GM19025 (cell line): Measurements from ENCODE around the gene ACTRT2.

Experiments
- ATAC-seq: cut with Tn5 transposase; IDR thresholded peaks from one replicate; pipeline ENCODE4 v1.9.1; 2021; ENCODE audit warnings: mild to moderate bottlenecking, low read depth, moderate library complexity; ENCODE audit not compliant: unreplicated experiment

ACTRT2 gene

DNA sequence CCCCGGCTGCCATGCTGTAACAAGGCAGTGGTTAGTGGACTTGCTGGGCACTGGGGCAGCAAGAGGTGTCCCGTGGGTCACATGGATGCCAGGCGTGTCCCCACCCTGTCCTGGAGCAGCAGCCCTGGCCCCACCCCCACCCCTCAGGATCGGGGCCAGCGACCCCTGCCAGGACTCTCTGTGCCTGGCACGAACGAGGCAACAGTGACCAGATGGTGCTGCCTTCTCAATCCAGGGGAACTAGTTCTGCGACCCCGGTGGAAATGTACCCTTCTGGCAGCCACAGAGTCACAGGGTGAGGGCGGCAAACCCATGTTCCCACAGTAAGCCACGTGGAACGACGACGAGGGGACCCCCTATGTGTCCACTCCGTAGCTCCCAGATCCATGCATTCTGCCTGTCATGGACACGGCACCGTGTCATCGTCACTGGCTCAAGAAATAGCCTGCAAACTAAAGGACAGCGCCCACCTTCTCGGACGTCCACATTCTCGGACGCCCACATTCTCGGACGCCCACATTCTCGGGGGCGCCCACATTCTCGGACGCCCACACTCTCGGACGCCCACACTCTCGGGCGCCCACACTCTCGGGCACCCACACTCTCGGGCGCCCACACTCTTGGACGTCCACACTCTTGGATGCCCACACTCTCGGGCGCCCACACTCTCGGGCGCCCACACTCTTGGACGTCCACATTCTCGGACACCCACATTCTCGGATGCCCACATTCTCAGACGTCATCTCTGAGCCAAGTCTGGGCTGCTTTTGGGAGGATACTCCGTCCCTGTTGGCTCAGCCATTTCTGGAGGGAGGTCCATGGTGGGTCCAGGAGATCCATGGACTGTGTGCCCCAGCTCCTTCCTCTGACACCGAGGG lies 19.6 kb upstream of the ACTRT2 start:
- no peak for ATAC-seq

GRCh38 chr1:3002349-3003038 lies 18.8 kb upstream of the ACTRT2 start:
- ATAC-seq, result no peak

- no peak for ATAC-seq
Measured at GRCh38 chr1:3003039-3003940, 18.0 kb upstream of the ACTRT2 start.

- no peak for ATAC-seq
Measured at GRCh38 chr1:3003941-3004270, 17.4 kb upstream of the ACTRT2 start.

DNA sequence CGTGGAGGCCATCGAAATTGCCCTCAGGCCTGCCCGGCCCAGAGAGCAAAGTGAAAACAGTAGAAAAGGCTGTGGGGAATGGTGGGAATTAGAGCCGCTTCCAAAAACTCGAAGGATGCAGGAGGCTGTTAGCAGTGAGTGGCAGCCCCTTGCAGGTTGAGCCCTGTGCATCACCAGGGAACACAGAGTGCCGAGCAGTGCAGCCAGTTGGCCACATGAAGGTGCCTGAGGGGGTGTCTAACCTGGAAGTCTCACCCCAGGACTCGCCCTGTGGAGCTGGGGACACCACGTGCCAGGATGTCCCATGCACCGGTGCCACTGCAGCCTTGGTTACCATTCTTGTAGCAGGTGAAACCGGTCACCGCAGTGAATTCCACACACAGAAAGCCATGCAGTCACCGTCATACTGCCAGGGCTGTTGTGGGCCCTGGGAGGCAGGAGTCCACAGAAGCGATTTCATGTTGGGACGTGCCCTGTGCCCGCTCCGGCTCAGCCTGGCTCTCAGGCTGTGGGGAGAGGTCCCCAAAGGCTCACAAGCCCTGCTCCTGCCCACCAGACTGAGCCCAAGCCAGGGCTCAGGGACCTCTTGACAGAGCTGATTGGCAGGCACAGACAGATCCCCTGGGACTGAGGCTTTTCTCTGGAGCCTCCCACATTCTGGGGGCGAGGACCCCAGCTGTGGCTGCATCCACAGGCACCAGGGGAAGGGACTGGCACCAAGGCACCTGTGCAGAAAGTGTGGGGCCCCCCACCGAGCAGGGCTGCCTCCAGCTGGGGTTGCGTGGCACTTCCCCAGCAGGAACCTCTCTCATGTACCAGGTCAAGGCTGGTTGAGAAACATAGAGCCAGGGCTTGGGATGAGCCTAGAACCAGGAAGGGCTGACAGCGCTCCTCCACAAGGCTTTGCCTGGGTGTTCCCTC lies 16.7 kb upstream of the ACTRT2 start:
- no peak for ATAC-seq

- no peak for ATAC-seq
Measured at GRCh38 chr1:3005771-3006170, 15.5 kb upstream of the ACTRT2 start.

DNA sequence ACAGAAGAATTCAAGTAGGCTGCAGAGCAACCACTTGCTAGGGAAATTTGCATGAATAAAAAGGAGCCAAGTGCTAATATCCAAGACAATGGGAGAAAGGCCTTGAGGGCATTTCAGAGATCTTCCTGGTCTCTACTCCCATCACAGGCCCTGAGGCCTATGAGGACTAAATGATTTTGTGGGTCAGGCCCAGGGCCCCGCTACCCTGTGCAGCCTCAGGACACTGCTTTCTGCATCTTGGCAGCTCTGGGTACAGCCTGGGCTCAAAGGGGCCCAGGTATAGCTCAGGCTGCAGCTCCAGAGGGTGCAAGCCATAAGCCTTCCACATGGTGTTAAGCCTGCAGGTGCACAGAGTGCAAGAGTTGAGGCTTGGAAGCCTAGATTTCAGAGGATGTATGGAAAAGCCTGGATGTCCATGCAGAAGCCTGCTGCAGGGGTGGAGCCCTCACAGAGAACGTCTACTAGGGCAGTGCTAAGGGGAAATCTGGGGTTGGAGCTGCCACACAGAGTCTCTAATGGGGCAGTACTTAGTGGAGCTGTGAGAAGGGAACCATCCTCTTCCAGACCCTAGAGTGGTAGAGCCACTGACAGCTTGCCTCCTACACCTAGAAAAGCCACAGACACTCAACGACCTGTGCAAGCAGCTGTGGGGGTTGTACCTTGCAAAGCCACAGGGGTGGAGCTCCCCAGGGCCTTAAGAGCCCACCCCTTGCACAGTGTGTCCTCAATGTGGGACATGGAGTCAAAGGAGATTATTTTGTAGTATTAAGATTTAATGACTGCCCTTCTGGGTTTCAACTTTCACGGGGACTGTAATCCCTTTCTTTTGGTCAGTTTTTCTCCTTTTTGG lies 13.7 kb upstream of the ACTRT2 start:
- no peak for ATAC-seq

DNA sequence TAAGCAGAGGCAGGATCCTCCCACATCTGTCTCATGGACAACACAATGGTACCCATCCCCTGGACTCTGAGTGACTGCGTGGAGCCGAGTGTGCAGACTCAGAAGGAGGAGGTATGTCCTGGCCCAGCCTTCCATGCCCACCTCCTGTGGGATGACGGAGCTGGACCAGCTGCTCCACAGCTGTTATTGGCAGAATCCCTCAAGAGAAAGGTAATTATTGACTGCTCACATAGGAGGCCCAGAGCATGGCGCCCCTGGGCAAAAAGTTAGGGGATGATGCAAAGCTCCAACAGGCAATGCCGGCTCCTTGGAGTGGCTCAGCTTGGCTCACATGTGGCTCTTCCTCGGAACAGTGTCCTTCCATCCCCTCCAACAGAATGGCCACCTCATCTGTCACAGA lies 12.2 kb upstream of the ACTRT2 start:
- no peak for ATAC-seq

- ATAC-seq, result no peak
Measured at GRCh38 chr1:3009556-3009955, 11.7 kb upstream of the ACTRT2 start.

GRCh38 chr1:3011127-3011526 lies 10.1 kb upstream of the ACTRT2 start:
- ATAC-seq, result no peak

- no peak for ATAC-seq
Measured at GRCh38 chr1:3011631-3012455, 9.4 kb upstream of the ACTRT2 start.

- ATAC-seq, result no peak
Measured at GRCh38 chr1:3012456-3013291, 8.6 kb upstream of the ACTRT2 start.

DNA sequence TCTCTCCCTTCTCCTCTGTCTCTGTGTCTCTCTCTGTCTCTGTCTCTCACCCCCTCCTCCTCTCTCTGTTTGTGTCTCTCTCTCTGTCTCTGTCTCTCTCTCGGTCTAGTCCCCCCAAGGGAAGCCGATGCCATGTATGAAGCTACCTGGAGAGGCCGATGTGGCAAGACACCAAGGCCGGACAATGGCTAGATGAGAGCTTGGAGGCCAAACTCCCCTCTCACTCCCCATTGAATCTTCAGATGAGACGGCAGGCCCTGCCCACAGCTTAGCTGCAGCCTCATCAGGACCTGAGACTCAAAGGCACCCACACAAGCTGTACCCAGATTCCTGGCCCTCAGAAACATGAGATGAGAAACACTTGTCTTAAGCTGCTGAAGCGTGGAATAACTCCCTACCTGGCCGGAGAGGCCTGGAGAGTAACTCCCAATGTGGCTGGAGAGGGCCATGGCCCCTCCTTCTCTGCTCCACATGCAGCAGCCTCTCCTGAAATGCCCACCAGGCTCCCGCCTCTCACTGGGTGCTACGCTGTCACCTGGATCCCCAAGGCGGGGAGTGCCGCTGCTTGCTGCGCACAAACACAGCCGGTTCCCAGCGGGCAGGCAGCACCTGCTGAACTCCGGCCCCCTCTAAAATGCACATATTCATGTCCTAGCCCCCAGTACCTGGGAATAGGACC lies 7.8 kb upstream of the ACTRT2 start:
- ATAC-seq, result no peak

DNA sequence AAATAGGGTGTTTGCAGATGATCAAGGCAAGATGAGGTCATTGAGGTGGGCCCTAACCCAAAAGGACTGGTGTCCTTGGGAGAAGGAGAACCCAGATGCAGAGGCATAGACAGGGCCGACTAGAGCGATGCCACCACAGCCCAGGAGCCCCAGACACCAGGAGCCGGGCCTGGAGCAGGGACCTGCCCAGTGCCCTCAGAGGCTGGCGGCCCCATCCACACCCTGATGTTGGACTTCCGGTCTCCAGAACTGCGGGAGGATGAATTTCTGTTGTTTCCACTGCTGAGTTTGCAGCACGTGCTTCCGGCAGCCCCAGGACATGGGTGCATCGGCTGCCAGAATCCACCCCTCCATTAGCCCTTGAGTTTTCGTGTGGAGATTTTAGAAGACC lies 7.2 kb upstream of the ACTRT2 start:
- no peak for ATAC-seq

GRCh38 chr1:3014443-3015268 lies 6.6 kb upstream of the ACTRT2 start:
- ATAC-seq, result no peak

GRCh38 chr1:3015269-3015635 lies 6.0 kb upstream of the ACTRT2 start:
- ATAC-seq, result no peak
